Measurements from ENCODE around the gene SLC4A2. TPM values are rescaled to one million over a fixed set of nuclear protein-coding genes. Genes with fewer than 3 reads are reported as not detected.
"Not testable (repeated sequence)": the region's sequence is repeated elsewhere in the genome, so short reads cannot be mapped to it uniquely, and the experiment has no call there.

Gene SLC4A2
- total RNA-seq, 2 donors from 2014 or later: 265 to 284 TPM

- Histone ChIP-seq H3K4me3 (ENCODE audit: low read length) (no peak overlapping the region), H3K9me3 (ENCODE audit: control insufficient read depth, low read length) (no peaks in the 10 kb centered on the region), H3K9ac (ENCODE audit: extremely low read depth, low read length, poor library complexity, severe bottlenecking) (no peak overlapping the region), H3K27ac (ENCODE audit: low read depth, low read length) (no peak overlapping the region), H3K27me3 (ENCODE audit: control insufficient read depth, insufficient read depth, low read length, poor library complexity, severe bottlenecking) (no peaks in the 10 kb centered on the region), H3K36me3 (ENCODE audit: control insufficient read depth, insufficient read depth, low read length) (peaks cover 6% of the 10 kb centered on the region), H3K4me1 (ENCODE audit: control insufficient read depth, insufficient read depth, low read length) (peaks cover 6% of the 10 kb centered on the region)
- no peak for DNase-seq
- TF ChIP-seq CTCF (conservative IDR thresholded peaks at IDR 0.05): no peak
- peaks cover 3% of the 10 kb centered on the region for H3K4me1 Mint-ChIP-seq
- WGBS, 2 experiments (ENCODE audit: insufficient coverage in 1 of 2, insufficient read length in 1 of 2): 87 to 90% methylated on average over 11 to 18 of the region's 18 CpGs
- no peaks in the 10 kb centered on the region for H3K27me3 Mint-ChIP-seq (ENCODE audit: insufficient read depth)
- no peak overlapping the region for H3K4me3 Mint-ChIP-seq
- H3K36me3 Mint-ChIP-seq (ENCODE audit: low read depth): peaks cover 13% of the 10 kb centered on the region
- H3K27ac Mint-ChIP-seq: peak overlapping the region; percentile 16
- H3K9me3 Mint-ChIP-seq: no peaks in the 10 kb centered on the region
These were observed 19.4 kb upstream of the SLC4A2 start for GRCh38 chr7:151039850-151040548.

- no peaks in the 10 kb centered on the region for H3K27me3 ChIP-seq (ENCODE audit: control insufficient read depth, insufficient read depth, low read length, poor library complexity, severe bottlenecking)
- H3K4me1 ChIP-seq (ENCODE audit: control insufficient read depth, insufficient read depth, low read length): peaks cover 6% of the 10 kb centered on the region
- H3K9ac ChIP-seq (ENCODE audit: extremely low read depth, low read length, poor library complexity, severe bottlenecking): no peak overlapping the region
- no peak overlapping the region for H3K4me3 ChIP-seq (ENCODE audit: low read length)
- WGBS, 2 experiments (ENCODE audit: insufficient coverage in 1 of 2, insufficient read length in 1 of 2): 92 to 95% methylated on average over 19 to 30 of the region's 30 CpGs
- peaks cover 14% of the 10 kb centered on the region for H3K36me3 Mint-ChIP-seq (ENCODE audit: low read depth)
- no peak overlapping the region for H3K27ac Mint-ChIP-seq
- no peak for DNase-seq
- TF ChIP-seq CTCF (conservative IDR thresholded peaks at IDR 0.05): no peak
- no peak overlapping the region for H3K27ac ChIP-seq (ENCODE audit: low read depth, low read length)
- no peaks in the 10 kb centered on the region for H3K9me3 Mint-ChIP-seq
- H3K4me3 Mint-ChIP-seq: no peak overlapping the region
- no peaks in the 10 kb centered on the region for H3K27me3 Mint-ChIP-seq (ENCODE audit: insufficient read depth)
- H3K9me3 ChIP-seq (ENCODE audit: control insufficient read depth, low read length): no peaks in the 10 kb centered on the region
- peaks cover 6% of the 10 kb centered on the region for H3K36me3 ChIP-seq (ENCODE audit: control insufficient read depth, insufficient read depth, low read length)
- peaks cover 3% of the 10 kb centered on the region for H3K4me1 Mint-ChIP-seq
These were observed 18.6 kb upstream of the SLC4A2 start for GRCh38 chr7:151040616-151041375.

- not testable (repeated sequence) for H3K4me3 Mint-ChIP-seq; H3K36me3 Mint-ChIP-seq (ENCODE audit: low read depth); H3K4me3 ChIP-seq (ENCODE audit: low read length); H3K4me1 Mint-ChIP-seq; H3K27me3 ChIP-seq (ENCODE audit: control insufficient read depth, insufficient read depth, low read length, poor library complexity, severe bottlenecking); H3K27ac Mint-ChIP-seq; H3K27me3 Mint-ChIP-seq (ENCODE audit: insufficient read depth); H3K9me3 ChIP-seq (ENCODE audit: control insufficient read depth, low read length); H3K9me3 Mint-ChIP-seq; H3K9ac ChIP-seq (ENCODE audit: extremely low read depth, low read length, poor library complexity, severe bottlenecking); H3K27ac ChIP-seq (ENCODE audit: low read depth, low read length); DNase-seq; H3K4me1 ChIP-seq (ENCODE audit: control insufficient read depth, insufficient read depth, low read length); H3K36me3 ChIP-seq (ENCODE audit: control insufficient read depth, insufficient read depth, low read length)
- 90% methylated on average over 10 of the region's 10 CpGs; no CpG with 5 or more reads in 1 of the 2 experiments for WGBS, 2 experiments (ENCODE audit: insufficient coverage in 1 of 2, insufficient read length in 1 of 2)
These were observed 15.9 kb upstream of the SLC4A2 start for GRCh38 chr7:151043449-151043848.
